Thyroid gland (tissue), 4 donors: ENCODE results near the gene CUEDC1. TPM values are rescaled to one million over a fixed set of nuclear protein-coding genes. Genes with fewer than 3 reads are reported as not detected.
A peak's percentile ranks its signal among the peaks of the same experiment; 100 is the strongest.

Experiments
- DNase-seq, 2 donors: peaks; one replicate each; pipeline ENCODE4 v3.0.0-alpha.2; 2019
- H3K27ac ChIP-seq, 3 donors: fragments of 200-600 bp; sonication (generic); 1 replicate in 2 of 3; 2 replicates in 1 of 3; pipeline ENCODE4 v1.5.1; 2016 to 2019; ENCODE audit warnings: mild to moderate bottlenecking in 1 of 3, moderate library complexity in 1 of 3
- H3K27me3 ChIP-seq: fragments of 200-600 bp; sonication (generic); one replicate; pipeline ENCODE4 v1.5.1; 2019
- H3K36me3 ChIP-seq, 2 donors: fragments of 200-600 bp; sonication (generic); one replicate each; pipeline ENCODE4 v1.5.1; 2016 to 2019
- H3K4me1 ChIP-seq, 2 donors: fragments of 200-600 bp; sonication (generic); one replicate each; pipeline ENCODE4 v1.5.1; 2017 to 2019
- H3K4me3 ChIP-seq, 3 donors: fragments of 200-600 bp; sonication (generic); replicated peaks in 1 of 3; 1 replicate in 2 of 3; 2 replicates in 1 of 3; pipeline ENCODE4 v1.5.1; 2016; ENCODE audit warnings: mild to moderate bottlenecking in 1 of 3
- H3K9me3 ChIP-seq: fragments of 200-600 bp; sonication (generic); one replicate; pipeline ENCODE4 v1.5.1; 2017
- CTCF ChIP-seq, 6 experiments: fragments of 200-600 bp in 3 of 6; fragments of 450-650 bp in 3 of 6; sonication (generic) in 3 of 6; IDR thresholded peaks; one replicate each; pipeline ENCODE4 v1.5.1; 2016 to 2019; ENCODE audit warnings: antibody characterized with exemption in 6 of 6, mild to moderate bottlenecking in 2 of 6, inconsistent platforms in 1 of 6, moderate library complexity in 1 of 6
- POLR2A ChIP-seq, 2 donors: fragments of 450-650 bp; IDR thresholded peaks; one replicate each; pipeline ENCODE4 v1.6.1; 2017; ENCODE audit warnings: antibody characterized with exemption in 2 of 2, mild to moderate bottlenecking in 2 of 2, moderate library complexity in 1 of 2
- WGBS, 2 donors: methylation state at CpG; one replicate each; pipeline ENCODE4 v1.1.5; 2017; 5-methylcytosine and 5-hydroxymethylcytosine counted together
- intact Hi-C: fragments of 100-400 bp; cut with DNase I; formaldehyde crosslinking; loops from one replicate; pipeline ENCODE4 v1.15.1; 2023
- total RNA-seq, 4 donors: library from RNA; depleted of rRNA; stranded (reverse); fragments of >200 nt; gene quantifications; one replicate each; pipeline ENCODE4 v1.2.3, GENCODE V29; 2016

CUEDC1 gene
- total RNA-seq, 4 donors from 2014 or later: 25.6 to 32.3 (median 29.9) TPM

GRCh38 chr17:57915985-57916757 is 39.0 kb downstream of the CUEDC1 start:
- peak; percentile 52 to 62 for DNase-seq
- Histone ChIP-seq H3K4me1 (peaks cover 82 to 91% of the 10 kb centered on the region in 2 donors), H3K4me3 (no peak overlapping the region), H3K9me3 (no peaks in the 10 kb centered on the region), H3K27ac (peak overlapping the region; percentile 85 to 91 (median 87)), H3K36me3 (no peaks in the 10 kb centered on the region), H3K27me3 (no peaks in the 10 kb centered on the region)
- intact Hi-C loops: no loop called here
- no peak for TF ChIP-seq POLR2A (IDR thresholded peaks at IDR 0.05)
- no peak for TF ChIP-seq CTCF (IDR thresholded peaks at IDR 0.05)
- 42 to 43% methylated on average over 18 to 19 of the region's 19 CpGs for WGBS, 2 donors

- H3K27me3 ChIP-seq: no peaks in the 10 kb centered on the region
- no peaks in the 10 kb centered on the region for H3K36me3 ChIP-seq
- peak overlapping the region; percentile 85 to 91 (median 87) for H3K27ac ChIP-seq
- peaks cover 77 to 84% of the 10 kb centered on the region in 2 donors for H3K4me1 ChIP-seq
- H3K4me3 ChIP-seq: no peak overlapping the region
- intact Hi-C loops: no loop called here
- TF ChIP-seq CTCF (IDR thresholded peaks at IDR 0.05): no peak
- peak in 1 of 2 donors; percentile 49 for TF ChIP-seq POLR2A (IDR thresholded peaks at IDR 0.05)
- no peaks in the 10 kb centered on the region for H3K9me3 ChIP-seq
- 13 to 16% methylated on average over 7 to 8 of the region's 9 CpGs for WGBS, 2 donors
- peak; percentile 94 to 98 for DNase-seq
These were observed 39.7 kb downstream of the CUEDC1 start for GRCh38 chr17:57915544-57915943.

DNA sequence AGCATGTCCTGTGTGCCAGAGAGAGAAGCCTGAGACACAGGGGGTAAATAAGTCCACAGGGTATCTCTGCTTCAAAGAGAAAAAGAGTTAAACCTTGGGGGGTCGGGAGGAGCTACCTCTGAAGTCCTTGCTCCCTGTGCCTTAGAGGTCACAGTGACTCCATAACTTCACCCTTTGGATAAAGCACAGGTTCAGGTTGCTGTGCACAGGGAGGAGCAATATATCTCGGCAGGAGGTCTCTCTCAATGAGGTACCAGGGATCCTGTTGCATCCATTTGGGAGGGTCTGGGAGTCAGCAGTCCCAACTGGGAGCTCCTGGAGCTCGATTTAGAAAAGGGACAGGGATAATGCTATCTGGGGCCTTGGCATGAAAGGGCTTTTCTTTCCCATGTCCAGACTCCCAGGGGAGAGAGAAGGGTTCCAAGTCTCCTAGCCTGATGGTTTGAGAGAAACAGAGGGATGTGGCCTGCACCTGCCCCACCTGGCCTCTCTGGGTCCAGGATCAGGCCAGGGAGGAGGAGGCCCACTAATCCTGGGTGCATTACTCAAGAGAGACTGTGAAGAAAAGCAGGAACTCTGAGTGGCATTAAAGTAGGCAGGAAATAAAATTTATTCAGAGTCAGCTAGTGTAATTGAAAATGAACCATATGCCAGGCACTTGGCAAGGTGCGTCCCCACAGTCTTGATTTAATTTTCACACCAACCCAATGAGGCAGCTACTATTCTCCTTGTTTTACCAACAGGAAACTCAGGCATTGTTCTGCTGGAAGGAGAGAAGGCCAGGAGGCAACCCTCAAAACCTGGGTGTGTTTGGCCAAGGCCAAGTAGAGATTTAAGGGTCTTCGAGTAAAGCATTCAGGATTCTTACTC is 40.7 kb downstream of the CUEDC1 start:
- DNase-seq: no peak
- Histone ChIP-seq H3K27me3 (no peaks in the 10 kb centered on the region), H3K4me3 (no peak overlapping the region), H3K27ac (peak overlapping the region; percentile 85 to 91 (median 87)), H3K36me3 (no peaks in the 10 kb centered on the region), H3K4me1 (peaks cover 69 to 77% of the 10 kb centered on the region in 2 donors), H3K9me3 (no peaks in the 10 kb centered on the region)
- 63 to 72% methylated on average over 4 to 5 of the region's 5 CpGs for WGBS, 2 donors
- intact Hi-C loops: no loop called here
- TF ChIP-seq POLR2A (IDR thresholded peaks at IDR 0.05) (no peak), CTCF (IDR thresholded peaks at IDR 0.05) (no peak)

- no peaks in the 10 kb centered on the region for H3K9me3 ChIP-seq
- no peaks in the 10 kb centered on the region for H3K27me3 ChIP-seq
- H3K4me3 ChIP-seq: no peak overlapping the region
- DNase-seq: no peak
- H3K4me1 ChIP-seq: peaks cover 66 to 73% of the 10 kb centered on the region in 2 donors
- no peaks in the 10 kb centered on the region for H3K36me3 ChIP-seq
- intact Hi-C loops: no loop called here
- H3K27ac ChIP-seq: peak overlapping the region; percentile 85 to 91 (median 87)
- WGBS, 2 donors: 70 to 71% methylated on average over 7 of the region's 7 CpGs
- TF ChIP-seq POLR2A (IDR thresholded peaks at IDR 0.05): no peak
- TF ChIP-seq CTCF (IDR thresholded peaks at IDR 0.05): no peak
These were observed 41.5 kb downstream of the CUEDC1 start for GRCh38 chr17:57913575-57914272.
